ENCODE measurements around the gene GDF7. TPM values are rescaled to one million over a fixed set of nuclear protein-coding genes. Genes with fewer than 3 reads are reported as not detected.

Gene GDF7
- total and polyA plus RNA-seq, 2 donors (not counting 3 experiments of a cell fraction or from before 2014, with no cell fraction given), result 3.7 to 3.9 TPM

- H3K27me3 ChIP-seq (ENCODE audit: control insufficient read depth in 2 of 2, insufficient read depth in 2 of 2, low read length in 2 of 2), result peaks cover 23 to 38% of the 10 kb centered on the region in 2 experiments
- no peak overlapping the region for H3K4me2 ChIP-seq (ENCODE audit: insufficient read depth, low read length)
- no peaks in the 10 kb centered on the region for H4K20me1 ChIP-seq (replicated peaks; ENCODE audit: control insufficient read depth, extremely low read depth, insufficient read depth, low read length)
- H2AFZ ChIP-seq (ENCODE audit: low read depth, low read length), result no peak overlapping the region
- peaks cover 19% of the 10 kb centered on the region for H3K4me1 ChIP-seq (ENCODE audit: control insufficient read depth, extremely low read depth, insufficient read depth, low read length)
- ChIA-PET CTCF (interaction anchor here (0.6 to 8.5 kb wide), 2 partner anchors 11 kb away, joined by 3 to 71 read pairs; no protein-coding TSS in a partner anchor), POLR2A (no interaction called here)
- intact Hi-C loops (cut with micrococcal nuclease) (no loop called here), dilution Hi-C loops (cut with MboI; ENCODE audit: extremely low pct_ligation_motif_present, low sequenced_read_pairs) (no loop called here)
- no peaks in the 10 kb centered on the region for H3K79me2 ChIP-seq (ENCODE audit: control insufficient read depth, insufficient read depth, low read length)
- peaks cover 0 to 2% of the 10 kb centered on the region in 2 experiments for H3K36me3 ChIP-seq (ENCODE audit: control insufficient read depth in 2 of 2, extremely low read depth in 1 of 2, insufficient read depth in 2 of 2, low read length in 2 of 2)
- H3K9me3 ChIP-seq (replicated peaks; ENCODE audit: control insufficient read depth, insufficient read depth, low read length), result no peaks in the 10 kb centered on the region
- no peak for TF ChIP-seq JUN (IDR thresholded peaks at IDR 0.05; ENCODE audit: borderline replicate concordance, insufficient read depth, insufficient read length, low read depth)
- no peak for TF ChIP-seq MYC (IDR thresholded peaks at IDR 0.05; ENCODE audit: low read depth, low read length)
- no peak for TF ChIP-seq POLR2A (IDR thresholded peaks at IDR 0.05; ENCODE audit: low read depth, low read length)
- TF ChIP-seq EZH2 (IDR thresholded peaks at IDR 0.05; ENCODE audit: borderline replicate concordance, low read depth, low read length, severe bottlenecking), result no peak
- no peak for TF ChIP-seq GATA2 (IDR thresholded peaks at IDR 0.05; ENCODE audit: insufficient read depth, insufficient read length, low read depth, low read length)
- no peak for TF ChIP-seq FOS (IDR thresholded peaks at IDR 0.05; ENCODE audit: borderline replicate concordance, insufficient read depth, low read length)
- TF ChIP-seq, protein P1, sequence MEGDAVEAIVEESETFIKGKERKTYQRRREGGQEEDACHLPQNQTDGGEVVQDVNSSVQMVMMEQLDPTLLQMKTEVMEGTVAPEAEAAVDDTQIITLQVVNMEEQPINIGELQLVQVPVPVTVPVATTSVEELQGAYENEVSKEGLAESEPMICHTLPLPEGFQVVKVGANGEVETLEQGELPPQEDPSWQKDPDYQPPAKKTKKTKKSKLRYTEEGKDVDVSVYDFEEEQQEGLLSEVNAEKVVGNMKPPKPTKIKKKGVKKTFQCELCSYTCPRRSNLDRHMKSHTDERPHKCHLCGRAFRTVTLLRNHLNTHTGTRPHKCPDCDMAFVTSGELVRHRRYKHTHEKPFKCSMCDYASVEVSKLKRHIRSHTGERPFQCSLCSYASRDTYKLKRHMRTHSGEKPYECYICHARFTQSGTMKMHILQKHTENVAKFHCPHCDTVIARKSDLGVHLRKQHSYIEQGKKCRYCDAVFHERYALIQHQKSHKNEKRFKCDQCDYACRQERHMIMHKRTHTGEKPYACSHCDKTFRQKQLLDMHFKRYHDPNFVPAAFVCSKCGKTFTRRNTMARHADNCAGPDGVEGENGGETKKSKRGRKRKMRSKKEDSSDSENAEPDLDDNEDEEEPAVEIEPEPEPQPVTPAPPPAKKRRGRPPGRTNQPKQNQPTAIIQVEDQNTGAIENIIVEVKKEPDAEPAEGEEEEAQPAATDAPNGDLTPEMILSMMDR (IDR thresholded peaks at IDR 0.05; ENCODE audit: extremely low read depth in 1 of 2, insufficient read depth in 1 of 2, low read depth in 1 of 2, low read length in 2 of 2), result no peak
- TF ChIP-seq, protein P2, sequence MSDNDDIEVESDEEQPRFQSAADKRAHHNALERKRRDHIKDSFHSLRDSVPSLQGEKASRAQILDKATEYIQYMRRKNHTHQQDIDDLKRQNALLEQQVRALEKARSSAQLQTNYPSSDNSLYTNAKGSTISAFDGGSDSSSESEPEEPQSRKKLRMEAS (IDR thresholded peaks at IDR 0.05; ENCODE audit: insufficient read depth, insufficient read length), result no peak
- no peak for TF ChIP-seq POLR2AphosphoS5 (IDR thresholded peaks at IDR 0.05; ENCODE audit: insufficient read depth, low read depth, low read length)
- no peak overlapping the region for H3K9ac ChIP-seq (replicated peaks; ENCODE audit: extremely low read depth, insufficient read depth, low read length)
- no peak overlapping the region for H3K4me3 ChIP-seq (replicated peaks in 1 of 3; ENCODE audit: insufficient read depth in 1 of 3, low read depth in 1 of 3, low read length in 3 of 3)
- H3K27ac ChIP-seq (ENCODE audit: insufficient read depth, low read depth, low read length), result no peak overlapping the region
- H3K9me1 ChIP-seq (replicated peaks; ENCODE audit: control insufficient read depth, extremely low read depth, insufficient read depth, low read length), result no peaks in the 10 kb centered on the region
- no TSS peak for BruUV-seq (replicated peaks)
- DNase-seq (ENCODE audit: low read depth, low spot score) (no peak), FAIRE-seq (peak; percentile 50)
Measured at GRCh38 chr2:20671736-20672080, 4.8 kb downstream of the GDF7 start.
